ENCODE results near the gene CDH23.
A peak's percentile ranks its signal among the peaks of the same experiment; 100 is the strongest.

Gene CDH23

DNA sequence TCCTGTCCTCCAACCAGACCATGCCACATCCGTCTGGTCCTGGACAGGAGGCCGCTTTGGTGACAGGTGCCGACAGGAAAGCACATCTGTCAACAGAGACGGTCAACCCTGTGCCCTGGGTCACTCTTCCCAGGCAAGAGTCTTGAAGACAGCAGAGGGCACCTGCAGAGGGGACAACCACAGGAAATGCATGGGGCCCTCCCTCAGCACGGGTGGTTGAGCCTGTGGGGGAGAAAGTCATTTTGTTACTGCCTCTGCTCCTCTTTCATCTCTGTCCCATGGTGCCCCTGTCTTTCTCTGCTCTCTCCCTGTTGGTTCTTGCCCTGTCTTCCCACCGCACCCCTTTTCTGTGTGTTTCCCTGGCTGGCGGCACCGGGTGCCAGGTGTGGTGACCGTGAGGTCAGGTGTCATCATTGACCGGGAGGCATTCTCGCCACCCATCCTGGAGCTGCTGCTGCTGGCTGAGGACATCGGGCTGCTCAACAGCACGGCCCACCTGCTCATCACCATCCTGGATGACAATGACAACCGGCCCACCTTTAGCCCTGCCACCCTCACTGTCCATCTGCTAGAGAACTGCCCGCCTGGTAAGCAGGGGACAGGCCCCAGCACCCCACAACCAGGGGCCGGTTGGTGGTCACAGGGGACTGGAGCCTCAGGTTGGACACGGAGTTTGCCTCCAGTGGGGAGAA is 394.2 kb downstream of the CDH23 start:
- no peak for DNase-seq
- H4K20me1 ChIP-seq (ENCODE audit: insufficient read depth, low read length) = no peaks in the 10 kb centered on the region
- H3K4me3 ChIP-seq (ENCODE audit: low read length) = no peak overlapping the region
- no peak overlapping the region for H2AFZ ChIP-seq (ENCODE audit: low read length)
- H3K36me3 ChIP-seq (replicated peaks; ENCODE audit: insufficient read depth, low read length) = no peaks in the 10 kb centered on the region
- no peaks in the 10 kb centered on the region for H3K9me2 ChIP-seq (replicated peaks; ENCODE audit: insufficient read depth, low read length)
- no peak overlapping the region for H3K9ac ChIP-seq (ENCODE audit: low read length)
- no peaks in the 10 kb centered on the region for H3K4me1 ChIP-seq (ENCODE audit: low read length)
- H3F3A ChIP-seq (ENCODE audit: insufficient read depth, low read length) = no peaks in the 10 kb centered on the region
- H3K27ac ChIP-seq (ENCODE audit: low read length) = no peak overlapping the region
- H3K4me2 ChIP-seq (ENCODE audit: low read depth, low read length) = no peak overlapping the region
- no peaks in the 10 kb centered on the region for H3K79me2 ChIP-seq (ENCODE audit: low read length)
- no peaks in the 10 kb centered on the region for H3K9me3 ChIP-seq (replicated peaks; ENCODE audit: insufficient read depth, low read length)
- TF ChIP-seq EZH2phosphoT487 (IDR thresholded peaks at IDR 0.05; ENCODE audit: low read length) = no peak
- no peak for TF ChIP-seq EZH2 (optimal IDR thresholded peaks at IDR 0.05; ENCODE audit: low read depth, low read length)
- TF ChIP-seq, protein P1, sequence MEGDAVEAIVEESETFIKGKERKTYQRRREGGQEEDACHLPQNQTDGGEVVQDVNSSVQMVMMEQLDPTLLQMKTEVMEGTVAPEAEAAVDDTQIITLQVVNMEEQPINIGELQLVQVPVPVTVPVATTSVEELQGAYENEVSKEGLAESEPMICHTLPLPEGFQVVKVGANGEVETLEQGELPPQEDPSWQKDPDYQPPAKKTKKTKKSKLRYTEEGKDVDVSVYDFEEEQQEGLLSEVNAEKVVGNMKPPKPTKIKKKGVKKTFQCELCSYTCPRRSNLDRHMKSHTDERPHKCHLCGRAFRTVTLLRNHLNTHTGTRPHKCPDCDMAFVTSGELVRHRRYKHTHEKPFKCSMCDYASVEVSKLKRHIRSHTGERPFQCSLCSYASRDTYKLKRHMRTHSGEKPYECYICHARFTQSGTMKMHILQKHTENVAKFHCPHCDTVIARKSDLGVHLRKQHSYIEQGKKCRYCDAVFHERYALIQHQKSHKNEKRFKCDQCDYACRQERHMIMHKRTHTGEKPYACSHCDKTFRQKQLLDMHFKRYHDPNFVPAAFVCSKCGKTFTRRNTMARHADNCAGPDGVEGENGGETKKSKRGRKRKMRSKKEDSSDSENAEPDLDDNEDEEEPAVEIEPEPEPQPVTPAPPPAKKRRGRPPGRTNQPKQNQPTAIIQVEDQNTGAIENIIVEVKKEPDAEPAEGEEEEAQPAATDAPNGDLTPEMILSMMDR (IDR thresholded peaks at IDR 0.05; ENCODE audit: low read length) = no peak
- peaks cover 48% of the 10 kb centered on the region for H3K27me3 ChIP-seq (replicated peaks; ENCODE audit: insufficient read depth, low read length)

- Histone ChIP-seq H3K4me1 (ENCODE audit: low read length) (no peaks in the 10 kb centered on the region), H3F3A (ENCODE audit: insufficient read depth, low read length) (no peaks in the 10 kb centered on the region), H3K27ac (ENCODE audit: low read length) (no peak overlapping the region), H4K20me1 (ENCODE audit: insufficient read depth, low read length) (no peaks in the 10 kb centered on the region), H3K9ac (ENCODE audit: low read length) (no peak overlapping the region), H3K79me2 (ENCODE audit: low read length) (no peaks in the 10 kb centered on the region), H2AFZ (ENCODE audit: low read length) (no peak overlapping the region), H3K36me3 (replicated peaks; ENCODE audit: insufficient read depth, low read length) (no peaks in the 10 kb centered on the region), H3K4me2 (ENCODE audit: low read depth, low read length) (no peak overlapping the region), H3K27me3 (replicated peaks; ENCODE audit: insufficient read depth, low read length) (peaks cover 28% of the 10 kb centered on the region), H3K9me2 (replicated peaks; ENCODE audit: insufficient read depth, low read length) (no peaks in the 10 kb centered on the region), H3K9me3 (replicated peaks; ENCODE audit: insufficient read depth, low read length) (no peaks in the 10 kb centered on the region), H3K4me3 (ENCODE audit: low read length) (no peak overlapping the region)
- DNase-seq = peak; percentile 21
- no peak for TF ChIP-seq EZH2phosphoT487 (IDR thresholded peaks at IDR 0.05; ENCODE audit: low read length)
- TF ChIP-seq EZH2 (optimal IDR thresholded peaks at IDR 0.05; ENCODE audit: low read depth, low read length) = no peak
- TF ChIP-seq, protein P1 (IDR thresholded peaks at IDR 0.05; ENCODE audit: low read length) = no peak
Measured at GRCh38 chr10:71795248-71795647, 398.5 kb downstream of the CDH23 start.

- no peaks in the 10 kb centered on the region for H4K20me1 ChIP-seq (ENCODE audit: insufficient read depth, low read length)
- no peak for DNase-seq
- no peak overlapping the region for H3K27ac ChIP-seq (ENCODE audit: low read length)
- no peak overlapping the region for H3K4me3 ChIP-seq (ENCODE audit: low read length)
- TF ChIP-seq EZH2 (optimal IDR thresholded peaks at IDR 0.05; ENCODE audit: low read depth, low read length) = no peak
- TF ChIP-seq EZH2phosphoT487 (IDR thresholded peaks at IDR 0.05; ENCODE audit: low read length) = no peak
- TF ChIP-seq, protein P1 (IDR thresholded peaks at IDR 0.05; ENCODE audit: low read length) = no peak
- H3K9ac ChIP-seq (ENCODE audit: low read length) = no peak overlapping the region
- H3K9me2 ChIP-seq (replicated peaks; ENCODE audit: insufficient read depth, low read length) = no peaks in the 10 kb centered on the region
- no peaks in the 10 kb centered on the region for H3K9me3 ChIP-seq (replicated peaks; ENCODE audit: insufficient read depth, low read length)
- H3K79me2 ChIP-seq (ENCODE audit: low read length) = no peaks in the 10 kb centered on the region
- H3K27me3 ChIP-seq (replicated peaks; ENCODE audit: insufficient read depth, low read length) = peaks cover 18% of the 10 kb centered on the region; the same call in 1 of the 2 replicates
- H3K4me2 ChIP-seq (ENCODE audit: low read depth, low read length) = no peak overlapping the region
- H3F3A ChIP-seq (ENCODE audit: insufficient read depth, low read length) = no peaks in the 10 kb centered on the region
- H3K36me3 ChIP-seq (replicated peaks; ENCODE audit: insufficient read depth, low read length) = no peaks in the 10 kb centered on the region
- no peaks in the 10 kb centered on the region for H3K4me1 ChIP-seq (ENCODE audit: low read length)
- no peak overlapping the region for H2AFZ ChIP-seq (ENCODE audit: low read length)
Measured at GRCh38 chr10:71796749-71797405, 400.2 kb downstream of the CDH23 start.

All from MM.1S (cell line).